GM18870 (cell line): ENCODE data around the gene TIMM10B.

ENCODE experiments used
- ATAC-seq: cut with Tn5 transposase; IDR thresholded peaks from one replicate; pipeline ENCODE4 v1.9.1; 2021; ENCODE audit warnings: moderate library complexity; ENCODE audit not compliant: unreplicated experiment

The TIMM10B gene

GRCh38 chr11:6481012-6481923 is at the start of gene TIMM10B, which contains the start of gene ARFIP2:
TIMM10B (plus strand) TSS chr11:6481501; CDS start chr11:6481517, 16 bp downstream.
ARFIP2 (minus strand) TSS chr11:6481331; CDS start chr11:6480421, 910 bp downstream.
- peak; percentile 98 for ATAC-seq

- ATAC-seq: no peak
These were observed 49.4 kb upstream of the TIMM10B start for GRCh38 chr11:6431861-6432260.

GRCh38 chr11:6433998-6434660 is 47.2 kb upstream of the TIMM10B start:
- no peak for ATAC-seq

- ATAC-seq: no peak
These were observed 43.9 kb upstream of the TIMM10B start for GRCh38 chr11:6437423-6437822.

- ATAC-seq: no peak
These were observed 43.3 kb upstream of the TIMM10B start for GRCh38 chr11:6437993-6438392.

- ATAC-seq: no peak
These were observed 42.2 kb upstream of the TIMM10B start for GRCh38 chr11:6438979-6439571.

GRCh38 chr11:6440906-6441358 is 40.4 kb upstream of the TIMM10B start, which contains the start of gene HPX:
HPX (minus strand) TSS chr11:6440987; CDS start chr11:6440963, 24 bp downstream.
- ATAC-seq: no peak

- ATAC-seq: no peak
These were observed 38.9 kb upstream of the TIMM10B start for GRCh38 chr11:6442441-6442840.

GRCh38 chr11:6443269-6444003 is 37.9 kb upstream of the TIMM10B start:
- ATAC-seq: peak; percentile 67

- no peak for ATAC-seq
These were observed 32.7 kb upstream of the TIMM10B start for GRCh38 chr11:6448574-6448973.

- ATAC-seq: no peak
These were observed 29.1 kb upstream of the TIMM10B start for GRCh38 chr11:6452219-6452618.

- no peak for ATAC-seq
These were observed 28.1 kb upstream of the TIMM10B start for GRCh38 chr11:6453152-6453551.

- ATAC-seq: no peak
These were observed 26.2 kb upstream of the TIMM10B start for GRCh38 chr11:6455070-6455469.

GRCh38 chr11:6456361-6457073 is 24.8 kb upstream of the TIMM10B start:
- no peak for ATAC-seq

GRCh38 chr11:6457581-6458320 is 23.6 kb upstream of the TIMM10B start:
- ATAC-seq: no peak

- no peak for ATAC-seq
These were observed 22.8 kb upstream of the TIMM10B start for GRCh38 chr11:6458352-6459098.

GRCh38 chr11:6459099-6459450 is 22.2 kb upstream of the TIMM10B start:
- ATAC-seq: no peak

- no peak for ATAC-seq
These were observed 12.4 kb upstream of the TIMM10B start for GRCh38 chr11:6468712-6469495.
